GM18502 (cell line): Measurements from ENCODE around the gene EVPLL.
"Not testable (repeated sequence)": the region's sequence is repeated elsewhere in the genome, so short reads cannot be mapped to it uniquely, and the experiment has no call there.

Source experiments
- ATAC-seq: cut with Tn5 transposase; IDR thresholded peaks from one replicate; pipeline ENCODE4 v1.9.1; 2021; ENCODE audit warnings: mild to moderate bottlenecking; ENCODE audit not compliant: unreplicated experiment, poor library complexity

The EVPLL gene

DNA sequence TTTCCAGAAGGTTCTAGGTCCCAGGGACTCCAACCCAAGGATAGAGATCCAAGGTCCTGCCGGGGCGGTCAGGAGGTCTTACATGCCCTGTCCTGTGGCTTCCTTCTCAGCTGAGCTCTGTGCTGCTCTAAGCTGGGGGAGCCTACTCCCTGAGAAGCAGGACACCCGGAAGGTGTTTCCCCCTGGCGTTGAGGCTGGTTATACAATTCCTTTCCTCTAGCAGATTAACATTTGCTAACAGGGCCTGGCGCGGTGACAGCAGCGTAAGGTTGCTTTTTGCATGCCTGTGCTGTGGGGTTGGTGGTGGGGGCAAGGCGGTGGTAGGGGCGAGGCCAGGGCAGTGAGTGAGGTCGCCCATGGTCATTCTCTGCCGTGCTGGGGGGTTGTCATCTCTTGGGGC is 43.9 kb downstream of the EVPLL start:
- ATAC-seq, result not testable (repeated sequence)

DNA sequence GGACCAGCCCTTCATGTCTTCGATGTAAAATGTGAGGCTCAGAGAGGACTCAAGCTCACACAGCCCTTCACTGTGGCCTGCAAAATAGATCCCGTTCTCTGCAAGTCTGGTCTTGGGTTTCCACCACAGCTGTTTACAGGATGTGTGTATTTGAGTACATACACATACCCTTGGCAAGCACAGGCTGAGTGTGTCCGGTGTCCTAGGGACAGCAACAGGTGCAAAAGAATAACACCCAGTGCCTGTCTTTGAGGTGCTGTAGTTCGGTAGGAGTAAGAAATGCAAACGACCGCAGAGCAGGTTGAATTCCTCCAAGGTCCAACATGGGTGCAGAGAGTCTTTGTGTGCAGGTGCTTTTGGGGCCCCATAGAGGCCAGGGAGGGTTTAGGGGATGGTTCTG is 44.9 kb downstream of the EVPLL start:
- ATAC-seq, result not testable (repeated sequence)

DNA sequence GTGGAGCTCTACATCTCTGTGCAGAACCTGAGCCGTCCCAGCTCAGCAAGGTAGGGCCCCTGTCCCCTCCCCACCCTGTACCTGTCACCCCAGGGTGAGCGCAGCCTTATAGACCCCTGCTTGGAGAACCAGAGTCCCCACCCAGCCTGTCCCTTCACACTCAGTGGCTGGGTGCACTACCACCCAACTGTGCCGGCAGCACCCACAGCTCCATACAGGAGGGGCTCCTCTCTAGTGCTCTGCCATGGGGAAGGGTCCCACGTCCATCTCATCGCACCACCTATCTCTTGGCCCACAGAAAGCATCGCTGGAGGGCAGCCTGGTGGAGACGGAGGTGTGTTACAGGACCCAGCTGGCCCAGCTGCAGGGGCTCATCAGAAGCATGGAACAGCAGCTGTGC is 45.4 kb downstream of the EVPLL start:
- not testable (repeated sequence) for ATAC-seq

DNA sequence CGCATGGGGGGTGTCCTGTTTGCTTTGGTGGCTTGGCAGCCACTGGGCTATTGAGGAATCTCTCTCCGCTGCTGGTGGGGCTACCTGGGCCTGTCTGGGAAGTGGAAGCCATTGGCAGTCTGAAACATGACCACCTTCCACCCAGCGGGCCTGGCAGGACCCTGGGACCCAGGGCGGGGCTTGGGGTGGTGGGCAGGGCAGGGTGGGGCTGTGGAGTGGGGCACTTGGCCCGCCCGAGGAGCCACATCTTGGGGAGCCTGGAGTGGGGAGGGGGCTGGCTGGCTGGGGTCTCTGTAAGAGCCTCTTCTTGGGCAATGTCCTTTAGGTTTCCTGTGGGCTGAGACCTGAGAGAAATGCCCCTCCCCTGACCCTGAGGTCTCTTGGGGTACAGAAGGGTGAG is 48.0 kb downstream of the EVPLL start:
- ATAC-seq, result not testable (repeated sequence)

DNA sequence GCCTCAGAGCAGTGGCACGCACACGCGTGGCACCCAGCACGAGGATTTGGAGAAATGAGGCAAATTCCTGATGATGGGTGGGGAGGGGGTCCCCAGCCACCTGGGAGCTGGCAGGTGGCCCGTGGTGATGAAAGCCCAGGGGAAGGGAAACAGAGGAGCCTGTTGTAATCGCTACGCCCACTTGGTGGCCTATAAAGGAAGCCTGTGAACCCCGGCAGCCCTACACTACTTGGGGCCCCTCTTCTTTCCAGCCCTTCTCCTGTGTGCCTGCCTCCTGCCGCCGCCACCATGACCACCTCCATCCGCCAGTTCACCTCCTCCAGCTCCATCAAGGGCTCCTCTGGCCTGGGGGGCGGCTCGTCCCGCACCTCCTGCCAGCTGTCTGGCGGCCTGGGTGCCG is 49.1 kb downstream of the EVPLL start:
- ATAC-seq, result not testable (repeated sequence)

DNA sequence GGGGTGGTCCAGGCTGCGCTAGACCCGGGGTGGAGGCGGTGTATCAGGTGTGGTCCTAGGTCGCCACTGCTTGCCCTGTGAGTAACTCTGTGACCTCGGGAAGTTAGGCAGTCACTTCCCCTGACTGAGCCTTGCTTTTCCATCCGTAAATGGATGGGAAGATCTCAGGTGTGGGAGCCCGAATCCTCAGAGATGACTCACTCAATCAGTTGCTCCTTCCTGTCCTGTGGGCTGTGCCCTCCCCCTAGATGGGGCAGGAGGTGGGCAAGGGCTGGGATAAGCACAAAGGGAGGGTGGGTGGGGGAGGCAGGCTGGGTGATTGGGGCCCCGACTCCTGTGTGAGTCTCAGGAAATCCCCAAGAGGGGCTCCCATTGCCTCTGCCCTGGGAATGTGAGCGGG is 54.6 kb downstream of the EVPLL start:
- ATAC-seq, result not testable (repeated sequence)
